HG03066 (cell line): Measurements from ENCODE around the gene PDCD1.
A peak's percentile ranks its signal among the peaks of the same experiment; 100 is the strongest.
"Not testable (repeated sequence)": the region's sequence is repeated elsewhere in the genome, so short reads cannot be mapped to it uniquely, and the experiment has no call there.

Source experiments
- ATAC-seq: cut with Tn5 transposase; IDR thresholded peaks from one replicate; pipeline ENCODE4 v1.9.1; 2021; ENCODE audit warnings: low read depth; ENCODE audit not compliant: unreplicated experiment

PDCD1 gene

DNA sequence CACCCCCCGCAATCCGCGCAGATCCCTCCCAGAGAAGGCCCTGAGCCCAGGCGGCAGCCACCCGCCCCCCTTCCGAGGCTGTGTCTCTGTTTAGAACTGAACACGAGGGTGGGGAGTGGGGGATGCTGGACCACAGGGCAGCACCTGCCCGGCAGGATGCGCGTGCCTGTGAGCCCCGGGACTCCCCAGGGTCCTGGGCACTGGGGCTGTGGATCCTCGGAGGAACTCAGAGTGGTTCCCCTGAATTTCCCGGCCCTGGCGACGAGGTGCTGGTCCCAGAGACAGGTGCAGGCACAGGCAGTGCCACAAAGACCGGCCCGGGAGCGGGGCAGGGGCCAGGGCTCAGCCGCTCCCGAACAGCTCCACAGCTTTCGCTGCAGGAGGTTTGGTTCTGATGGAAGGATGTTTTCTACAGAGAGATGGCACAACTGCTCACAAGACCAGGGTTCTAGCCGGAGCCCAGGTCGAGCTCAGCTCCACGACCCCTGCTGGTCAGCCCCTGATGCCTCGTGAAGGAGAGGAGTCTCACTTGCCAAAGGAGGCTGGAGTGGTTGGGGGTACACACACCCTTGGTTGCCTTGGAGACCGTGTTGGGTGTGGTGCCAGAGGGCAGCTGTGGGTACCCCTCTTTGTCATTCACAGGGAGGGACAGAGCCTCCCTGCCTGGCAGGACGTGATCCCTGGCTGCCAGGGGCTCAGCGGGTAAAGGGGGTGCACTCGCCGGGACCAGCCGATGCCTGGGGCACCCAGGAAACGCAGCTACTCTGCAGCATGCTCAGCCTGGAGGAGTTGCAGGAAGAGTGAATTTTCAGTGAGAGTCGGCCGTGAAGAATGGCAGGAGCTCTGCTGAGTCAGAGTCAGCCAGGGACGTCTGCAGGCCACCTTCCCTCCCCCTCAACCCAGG, 54.1 kb downstream of the PDCD1 start:
- no peak for ATAC-seq

DNA sequence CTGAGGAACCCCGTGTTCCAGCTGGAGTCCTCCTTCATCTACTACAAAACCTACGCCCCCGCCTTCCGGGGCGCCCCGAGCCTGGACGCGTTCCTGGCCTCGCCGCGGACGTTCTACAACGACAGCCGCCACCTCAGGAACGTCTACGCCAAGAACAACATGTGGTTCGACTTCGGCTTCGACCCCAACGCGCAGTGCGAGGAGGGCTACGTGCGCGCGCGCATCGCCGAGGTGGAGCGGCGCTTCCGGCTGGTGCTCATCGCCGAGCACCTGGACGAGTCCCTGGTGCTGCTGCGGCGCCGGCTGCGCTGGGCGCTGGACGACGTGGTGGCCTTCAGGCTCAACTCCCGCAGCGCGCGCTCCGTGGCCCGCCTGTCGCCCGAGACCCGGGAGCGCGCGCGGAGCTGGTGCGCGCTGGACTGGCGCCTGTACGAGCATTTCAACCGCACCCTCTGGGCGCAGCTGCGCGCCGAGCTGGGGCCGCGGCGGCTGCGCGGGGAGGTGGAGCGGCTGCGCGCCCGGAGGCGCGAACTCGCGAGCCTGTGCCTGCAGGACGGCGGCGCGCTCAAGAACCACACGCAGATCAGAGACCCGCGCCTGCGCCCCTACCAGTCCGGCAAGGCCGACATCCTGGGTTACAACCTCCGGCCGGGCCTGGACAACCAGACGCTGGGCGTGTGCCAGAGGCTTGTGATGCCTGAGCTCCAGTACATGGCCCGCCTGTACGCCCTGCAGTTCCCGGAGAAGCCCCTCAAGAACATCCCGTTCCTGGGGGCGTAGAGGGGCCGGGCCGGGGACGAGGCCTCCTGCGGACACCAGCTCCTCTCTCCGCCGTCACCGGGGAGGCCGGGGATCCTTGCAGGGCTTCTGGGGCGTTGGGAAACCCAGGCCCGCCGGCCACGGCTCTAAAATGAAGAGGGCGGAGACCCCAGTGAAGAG, 55.0 kb downstream of the PDCD1 start:
- ATAC-seq: peak; percentile 50

DNA sequence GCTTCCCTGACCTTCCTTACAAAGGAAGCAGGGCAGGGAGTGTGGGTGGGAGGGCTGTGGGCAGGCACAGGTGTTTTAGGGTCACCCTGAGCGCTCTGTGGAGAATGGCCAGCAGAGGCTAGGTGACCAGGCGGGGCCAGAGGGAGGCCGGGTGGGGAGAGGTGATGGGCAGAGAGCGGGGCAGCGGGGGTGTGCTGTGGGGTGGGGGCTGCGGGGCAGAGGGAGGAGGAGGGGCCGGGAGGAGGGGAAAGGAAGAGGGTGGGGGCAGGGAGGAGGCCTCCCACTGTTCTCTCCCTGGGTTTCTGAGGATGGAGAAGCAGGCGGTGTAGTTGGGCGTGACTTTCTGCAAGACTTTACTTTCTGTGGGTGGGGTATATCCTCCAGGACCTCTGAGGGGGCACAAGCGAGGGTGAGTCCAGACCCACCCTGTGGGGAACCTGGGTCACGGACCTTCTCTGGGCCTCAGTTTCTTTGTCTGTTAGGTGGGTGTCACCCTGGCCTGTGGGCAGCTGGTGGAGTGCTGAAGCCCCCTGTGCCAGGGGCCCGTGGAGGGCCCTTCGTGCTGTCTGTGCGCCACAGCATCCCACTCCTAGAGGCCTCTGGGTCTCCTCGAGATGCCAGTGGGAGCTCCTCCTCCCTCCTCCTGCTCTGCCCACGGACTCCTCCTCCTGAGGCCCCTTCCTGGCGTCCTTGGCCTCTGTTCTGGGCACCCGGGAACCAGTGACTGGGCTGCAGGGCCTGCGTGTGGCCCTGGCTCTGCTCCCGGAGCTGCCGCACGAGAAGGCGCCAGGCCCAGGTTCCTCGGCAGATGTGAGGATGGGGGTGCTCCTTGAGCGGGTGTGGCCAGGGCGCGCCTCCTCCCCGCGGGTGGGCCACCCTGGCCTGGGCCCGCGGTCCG, 56.0 kb downstream of the PDCD1 start:
- ATAC-seq: peak; percentile 6

DNA sequence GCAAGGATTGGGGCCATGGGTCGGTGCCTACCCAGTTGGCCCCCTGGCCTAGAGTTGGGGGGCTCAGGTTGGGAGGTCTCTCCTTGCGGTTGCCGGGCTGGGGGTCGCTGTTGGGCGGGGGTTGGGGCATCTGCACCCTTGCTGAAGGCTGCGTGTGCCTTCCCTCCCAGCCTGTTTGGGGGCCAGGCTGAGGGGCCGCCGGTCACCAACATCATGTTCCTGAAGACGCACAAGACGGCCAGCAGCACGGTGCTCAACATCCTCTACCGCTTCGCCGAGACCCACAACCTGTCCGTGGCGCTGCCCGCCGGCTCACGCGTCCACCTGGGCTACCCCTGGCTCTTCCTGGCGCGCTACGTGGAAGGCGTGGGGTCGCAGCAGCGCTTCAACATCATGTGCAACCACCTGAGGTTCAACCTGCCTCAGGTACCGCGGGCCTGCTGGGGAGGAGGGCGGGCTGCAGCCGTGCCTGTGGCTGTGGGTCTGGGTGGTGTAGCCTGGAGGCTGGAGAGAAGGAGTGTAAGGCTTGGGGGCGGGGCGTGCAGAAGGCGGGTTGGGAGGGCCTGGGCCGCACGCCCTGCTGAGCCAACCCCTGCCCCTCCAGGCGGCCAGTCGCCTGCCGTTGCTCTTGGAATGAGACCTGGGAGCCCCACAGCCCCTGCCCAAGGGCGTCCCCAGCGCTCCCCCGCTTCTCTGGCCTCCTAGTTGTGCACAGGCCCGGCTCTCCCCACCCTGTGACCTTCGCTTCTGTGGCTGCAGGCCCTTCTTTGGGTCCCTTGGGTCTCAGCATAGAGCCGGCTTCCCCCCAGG, 56.9 kb downstream of the PDCD1 start:
- ATAC-seq: no peak

DNA sequence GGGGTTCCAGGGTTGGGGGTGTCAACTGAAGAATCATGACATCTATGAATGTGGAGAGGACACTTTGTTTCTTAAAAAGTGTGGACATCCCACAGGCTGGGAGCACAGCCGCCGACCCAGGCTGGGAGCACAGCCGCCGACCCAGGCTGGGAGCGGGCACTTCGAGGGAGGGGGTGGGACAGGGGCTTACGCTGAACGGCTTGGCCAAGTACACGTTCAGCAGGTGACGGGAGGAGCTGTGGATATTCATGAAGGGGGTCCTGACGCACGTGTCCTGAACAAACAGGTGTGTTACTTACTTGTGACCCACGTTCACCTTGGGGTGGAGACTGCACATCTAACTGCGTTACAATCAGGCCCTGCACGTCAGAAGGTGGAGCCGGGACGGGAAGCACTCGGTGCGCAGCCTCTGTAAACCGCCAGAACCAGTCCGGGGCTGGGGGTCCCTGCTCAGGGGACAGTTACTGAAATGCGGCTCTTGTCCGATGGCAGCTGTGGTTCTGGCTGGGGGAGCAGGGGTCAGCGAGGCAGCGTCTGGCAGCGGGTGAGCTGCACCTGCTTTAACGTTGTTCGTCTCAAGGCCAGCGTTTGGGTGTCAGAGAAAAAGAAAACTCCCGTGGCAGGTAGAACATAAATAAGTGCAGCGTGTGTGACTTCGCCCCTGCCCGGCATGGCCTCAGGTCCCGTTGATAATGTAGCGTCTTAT, 58.3 kb downstream of the PDCD1 start:
- ATAC-seq: not testable (repeated sequence)
